KMS-11 (cell line): ENCODE measurements around the gene SDK2.

ENCODE experiments used
- H2AFZ ChIP-seq: fragments of 200-600 bp; sonication (generic); 2 replicates; pipeline ENCODE4 v1.6.1; 2016; ENCODE audit warnings: antibody characterized with exemption, mixed run types, low read depth
- H3K27ac ChIP-seq: fragments of 200-600 bp; sonication (generic); 2 replicates; pipeline ENCODE4 v1.6.1; 2016; ENCODE audit warnings: mild to moderate bottlenecking, mixed run types
- H3K27me3 ChIP-seq: fragments of 200-600 bp; sonication (generic); 2 replicates; pipeline ENCODE4 v1.6.1; 2017; ENCODE audit warnings: mild to moderate bottlenecking, low read depth, mixed run types, moderate library complexity; ENCODE audit not compliant: insufficient read depth
- H3K36me3 ChIP-seq: fragments of 200-600 bp; sonication (generic); 2 replicates; pipeline ENCODE4 v1.6.1; 2017; ENCODE audit warnings: mild to moderate bottlenecking, mixed run types; ENCODE audit not compliant: insufficient read depth
- H3K4me1 ChIP-seq: fragments of 200-600 bp; sonication (generic); 2 replicates; pipeline ENCODE4 v1.6.1; 2016; ENCODE audit warnings: mild to moderate bottlenecking, low read depth, mixed run types; ENCODE audit not compliant: poor library complexity, severe bottlenecking
- H3K4me2 ChIP-seq: fragments of 200-600 bp; sonication (generic); 2 replicates; pipeline ENCODE4 v1.7.0; 2016; ENCODE audit warnings: mild to moderate bottlenecking, mixed run types
- H3K4me3 ChIP-seq: fragments of 200-600 bp; sonication (generic); IDR thresholded peaks from 2 replicates; pipeline ENCODE4 v1.6.1; 2017; ENCODE audit warnings: low read depth, low read length, mixed read lengths; ENCODE audit not compliant: insufficient read depth
- H3K79me2 ChIP-seq: fragments of 200-600 bp; sonication (generic); 2 replicates; pipeline ENCODE4 v1.6.1; 2016; ENCODE audit warnings: low read depth, mixed run types; ENCODE audit not compliant: insufficient read depth
- H3K9ac ChIP-seq: fragments of 200-600 bp; sonication (generic); 2 replicates; pipeline ENCODE4 v1.6.1; 2016; ENCODE audit warnings: mild to moderate bottlenecking, mixed run types
- H4K20me1 ChIP-seq: fragments of 200-600 bp; sonication (generic); 2 replicates; pipeline ENCODE4 v1.6.1; 2016; ENCODE audit warnings: mild to moderate bottlenecking, mixed run types; ENCODE audit not compliant: insufficient read depth
- CTCF ChIP-seq: fragments of 200-600 bp; sonication (generic); conservative IDR thresholded peaks from 2 replicates; pipeline ENCODE4 v1.6.1; 2017; ENCODE audit warnings: low read depth, mild to moderate bottlenecking, antibody characterized with exemption, low read length, moderate library complexity, mixed read lengths

Gene SDK2

GRCh38 chr17:73290399-73291259, 353.6 kb downstream of the SDK2 start:
- peak overlapping the region; percentile 73; the same call in 1 of the 2 replicates for H3K9ac ChIP-seq
- H4K20me1 ChIP-seq: no peaks in the 10 kb centered on the region
- H3K4me2 ChIP-seq: peak overlapping the region; percentile 98
- no peaks in the 10 kb centered on the region for H3K27me3 ChIP-seq
- H3K4me1 ChIP-seq: peaks cover 24% of the 10 kb centered on the region
- peak overlapping the region; percentile 88 for H3K27ac ChIP-seq
- peak overlapping the region; percentile 73 for H2AFZ ChIP-seq
- peaks cover 7% of the 10 kb centered on the region; the same call in 1 of the 2 replicates for H3K79me2 ChIP-seq
- no peak for TF ChIP-seq CTCF
- no peaks in the 10 kb centered on the region for H3K36me3 ChIP-seq
- no peak overlapping the region for H3K4me3 ChIP-seq

GRCh38 chr17:73289549-73290254, 354.5 kb downstream of the SDK2 start:
- H3K4me2 ChIP-seq: peak overlapping the region; percentile 98
- TF ChIP-seq CTCF: no peak
- no peak overlapping the region for H3K4me3 ChIP-seq
- H3K9ac ChIP-seq: no peak overlapping the region; the same call in 1 of the 2 replicates
- no peak overlapping the region for H3K27ac ChIP-seq
- H3K36me3 ChIP-seq: no peaks in the 10 kb centered on the region
- H3K27me3 ChIP-seq: no peaks in the 10 kb centered on the region
- H4K20me1 ChIP-seq: no peaks in the 10 kb centered on the region
- H3K4me1 ChIP-seq: peaks cover 24% of the 10 kb centered on the region
- H2AFZ ChIP-seq: no peak overlapping the region
- peaks cover 7% of the 10 kb centered on the region; the same call in 1 of the 2 replicates for H3K79me2 ChIP-seq

GRCh38 chr17:73288534-73289302, 355.5 kb downstream of the SDK2 start:
- Histone ChIP-seq H3K79me2 (peaks cover 7% of the 10 kb centered on the region; the same call in 1 of the 2 replicates), H3K36me3 (no peaks in the 10 kb centered on the region), H4K20me1 (no peaks in the 10 kb centered on the region), H3K27me3 (no peaks in the 10 kb centered on the region), H3K4me2 (no peak overlapping the region), H3K4me3 (no peak overlapping the region), H3K27ac (no peak overlapping the region), H2AFZ (no peak overlapping the region), H3K9ac (no peak overlapping the region), H3K4me1 (peaks cover 24% of the 10 kb centered on the region)
- TF ChIP-seq CTCF: no peak

GRCh38 chr17:73286863-73287296, 357.4 kb downstream of the SDK2 start:
- Histone ChIP-seq H3K9ac (no peak overlapping the region), H2AFZ (no peak overlapping the region), H3K27me3 (no peaks in the 10 kb centered on the region), H3K36me3 (no peaks in the 10 kb centered on the region), H3K79me2 (peaks cover 7% of the 10 kb centered on the region; the same call in 1 of the 2 replicates), H3K4me3 (no peak overlapping the region), H3K4me2 (no peak overlapping the region), H3K4me1 (peaks cover 21% of the 10 kb centered on the region), H4K20me1 (no peaks in the 10 kb centered on the region), H3K27ac (no peak overlapping the region)
- TF ChIP-seq CTCF: no peak
